ENCODE results near the gene PAN3. TPM values are rescaled to one million over a fixed set of nuclear protein-coding genes. Genes with fewer than 3 reads are reported as not detected.

The PAN3 gene
- total and polyA plus RNA-seq, 2 experiments from 2014 or later: 27.4 to 58.2 TPM

GRCh38 chr13:28340272-28340793 is 202.0 kb downstream of the PAN3 start:
- DNase-seq (ENCODE audit: low spot score) (no peak), ATAC-seq (no peak)
- H3K4me3 ChIP-seq: no peak overlapping the region
- Mint-ChIP-seq H3K27ac (no peak overlapping the region), H3K4me1 (peaks cover 3% of the 10 kb centered on the region), H3K36me3 (ENCODE audit: low read depth) (peaks cover 32% of the 10 kb centered on the region), H3K27me3 (ENCODE audit: insufficient read depth, low read depth, poor library complexity) (peaks cover 4% of the 10 kb centered on the region), H3K4me3 (no peak overlapping the region), H3K9me3 (no peaks in the 10 kb centered on the region)
- H3K9me2 ChIP-seq (ENCODE audit: insufficient read depth): no peaks in the 10 kb centered on the region
- no peak overlapping the region for H2AFZ ChIP-seq
- H3K36me3 ChIP-seq (ENCODE audit: insufficient read depth): peaks cover 34% of the 10 kb centered on the region; the same call in 1 of the 2 replicates
- H3K27me3 ChIP-seq (ENCODE audit: insufficient read depth): no peaks in the 10 kb centered on the region
- no peak for TF ChIP-seq CTCF (conservative IDR thresholded peaks at IDR 0.05; ENCODE audit: low read depth in 2 of 2)
- TF ChIP-seq ZNF462 (CRISPR knock-in tag; IDR thresholded peaks at IDR 0.05): no peak
- no peak for TF ChIP-seq POLR2AphosphoS5 (IDR thresholded peaks at IDR 0.05; ENCODE audit: low read depth)
- TF ChIP-seq NANOG (IDR thresholded peaks at IDR 0.05; ENCODE audit: borderline replicate concordance): no peak
- no peak for TF ChIP-seq ETS1 (IDR thresholded peaks at IDR 0.05)
- TF ChIP-seq STAT1 (IDR thresholded peaks at IDR 0.05; ENCODE audit: unreplicated experiment): no peak
- no peak for TF ChIP-seq ZNF331 (CRISPR knock-in tag; IDR thresholded peaks at IDR 0.05; ENCODE audit: low read depth)
- TF ChIP-seq REST (IDR thresholded peaks at IDR 0.05; ENCODE audit: unreplicated experiment): no peak
- TF ChIP-seq EZH2phosphoT487 (IDR thresholded peaks at IDR 0.05; ENCODE audit: unreplicated experiment): no peak
- no peaks in the 10 kb centered on the region; the same call in 1 of the 2 replicates for H4K20me1 ChIP-seq (replicated peaks; ENCODE audit: insufficient read depth)
- no peaks in the 10 kb centered on the region for H3K79me2 ChIP-seq (replicated peaks; ENCODE audit: insufficient read depth)
- H3K4me1 ChIP-seq (ENCODE audit: insufficient read depth): no peaks in the 10 kb centered on the region
- no peaks in the 10 kb centered on the region for H3F3A ChIP-seq (replicated peaks; ENCODE audit: low read depth)
- H3K27ac ChIP-seq (ENCODE audit: low read depth): no peak overlapping the region
- H3K4me2 ChIP-seq: no peak overlapping the region

All from GM23338 (cell line).